Lower leg skin (tissue), 3 donors: ENCODE data around the gene CCND1.

Source experiments
- CTCF ChIP-seq, 3 donors: fragments of 450-650 bp; IDR thresholded peaks; one replicate each; pipeline ENCODE4 v1.5.1; 2016; ENCODE audit warnings: antibody characterized with exemption in 3 of 3, mild to moderate bottlenecking in 3 of 3, moderate library complexity in 2 of 3
- POLR2A ChIP-seq, 2 donors: fragments of 450-650 bp; IDR thresholded peaks; one replicate each; pipeline ENCODE4 v1.6.1; 2016 to 2017; ENCODE audit warnings: antibody characterized with exemption in 2 of 2, mild to moderate bottlenecking in 1 of 2, moderate library complexity in 1 of 2

- TF ChIP-seq CTCF (IDR thresholded peaks at IDR 0.05) (no peak), POLR2A (IDR thresholded peaks at IDR 0.05) (no peak)
Observed at GRCh38 chr11:69595805-69596665, 44.9 kb upstream of the CCND1 start.
